Activated T-cell treated with anti-CD3 and anti-CD28 coated beads, Interleukin-2, amount 50 U/mL, for 4 hours (primary cell): ENCODE results near the gene NGLY1. TPM values are rescaled to one million over a fixed set of nuclear protein-coding genes. Genes with fewer than 3 reads are reported as not detected.
A peak's percentile ranks its signal among the peaks of the same experiment; 100 is the strongest.

Experiments
- ATAC-seq, 2 donors: fragments of 200-7000 bp; cut with Tn5 transposase; one replicate each; pipeline ENCODE4 v1.10.0; 2021
- DNase-seq: peaks from one replicate; pipeline ENCODE4 v3.0.0-alpha.2; 2020
- H3K27me3 Mint-ChIP-seq: one replicate; pipeline ENCODE4 v1.8.0; 2021; ENCODE audit warnings: low read depth, mixed read lengths
- H3K36me3 Mint-ChIP-seq: one replicate; pipeline ENCODE4 v1.8.0; 2022; ENCODE audit warnings: mixed read lengths; ENCODE audit not compliant: insufficient read depth
- H3K4me1 Mint-ChIP-seq: one replicate; pipeline ENCODE4 v1.8.0; 2021; ENCODE audit warnings: low read depth, mixed read lengths
- H3K4me3 Mint-ChIP-seq: one replicate; pipeline ENCODE4 v1.8.0; 2021; ENCODE audit warnings: mild to moderate bottlenecking, moderate library complexity, mixed read lengths
- H3K9me3 Mint-ChIP-seq: one replicate; pipeline ENCODE4 v1.8.0; 2021; ENCODE audit warnings: mixed read lengths
- total RNA-seq, 3 donors: library from RNA; stranded (reverse); gene quantifications; one replicate each; pipeline ENCODE4 v1.2.1, GENCODE V29; 2021

The NGLY1 gene
- total RNA-seq, 3 donors from 2014 or later: 43.4 to 48.7 (median 47.7) TPM

DNA sequence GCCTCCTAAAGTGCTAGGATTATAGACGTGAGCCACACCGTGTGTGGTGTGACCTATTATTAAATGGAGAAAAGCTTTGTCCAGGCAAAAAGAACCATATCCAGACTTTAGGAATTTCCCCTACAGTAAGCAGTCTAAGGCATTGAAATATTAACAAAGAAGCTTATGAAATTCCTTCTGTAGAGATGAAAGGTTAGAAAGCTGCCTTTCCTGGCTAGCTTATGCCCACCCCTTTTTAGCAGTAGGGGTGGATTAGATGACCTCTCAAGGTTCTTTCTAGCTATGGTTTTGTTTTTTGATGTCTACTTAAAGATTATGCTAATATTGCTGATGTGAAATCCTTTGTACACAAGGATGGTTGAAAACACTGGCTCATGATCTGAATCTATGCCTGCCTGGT, 20.6 kb upstream of the NGLY1 start:
- Mint-ChIP-seq H3K36me3 (peaks cover 1% of the 10 kb centered on the region), H3K4me3 (no peak overlapping the region), H3K4me1 (no peaks in the 10 kb centered on the region), H3K9me3 (no peaks in the 10 kb centered on the region), H3K27me3 (peaks cover 12% of the 10 kb centered on the region)
- DNase-seq (no peak), ATAC-seq (no peak)

DNA sequence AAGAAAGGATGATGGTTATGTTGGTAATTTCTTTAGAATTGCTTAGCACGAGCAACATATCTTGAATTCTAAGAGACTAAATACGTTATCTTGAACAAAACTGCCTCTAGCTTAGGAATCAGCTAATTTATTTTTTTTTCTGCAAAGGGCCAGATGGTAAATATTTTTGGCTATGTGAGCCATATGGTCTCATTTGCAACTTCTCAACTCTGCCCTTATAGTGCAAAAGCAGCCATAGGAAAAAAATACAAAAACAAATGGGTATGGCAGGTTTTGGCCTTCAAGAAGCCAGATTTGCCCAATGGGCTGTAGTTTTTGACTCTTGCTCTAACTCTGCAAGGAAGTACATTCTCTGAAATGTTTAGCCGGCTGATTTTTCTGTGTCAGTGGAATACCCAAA, 18.5 kb upstream of the NGLY1 start:
- H3K4me3 Mint-ChIP-seq: no peak overlapping the region
- DNase-seq: no peak
- H3K27me3 Mint-ChIP-seq: peaks cover 4% of the 10 kb centered on the region
- H3K36me3 Mint-ChIP-seq: peaks cover 1% of the 10 kb centered on the region
- H3K9me3 Mint-ChIP-seq: no peaks in the 10 kb centered on the region
- H3K4me1 Mint-ChIP-seq: no peaks in the 10 kb centered on the region
- no peak for ATAC-seq

DNA sequence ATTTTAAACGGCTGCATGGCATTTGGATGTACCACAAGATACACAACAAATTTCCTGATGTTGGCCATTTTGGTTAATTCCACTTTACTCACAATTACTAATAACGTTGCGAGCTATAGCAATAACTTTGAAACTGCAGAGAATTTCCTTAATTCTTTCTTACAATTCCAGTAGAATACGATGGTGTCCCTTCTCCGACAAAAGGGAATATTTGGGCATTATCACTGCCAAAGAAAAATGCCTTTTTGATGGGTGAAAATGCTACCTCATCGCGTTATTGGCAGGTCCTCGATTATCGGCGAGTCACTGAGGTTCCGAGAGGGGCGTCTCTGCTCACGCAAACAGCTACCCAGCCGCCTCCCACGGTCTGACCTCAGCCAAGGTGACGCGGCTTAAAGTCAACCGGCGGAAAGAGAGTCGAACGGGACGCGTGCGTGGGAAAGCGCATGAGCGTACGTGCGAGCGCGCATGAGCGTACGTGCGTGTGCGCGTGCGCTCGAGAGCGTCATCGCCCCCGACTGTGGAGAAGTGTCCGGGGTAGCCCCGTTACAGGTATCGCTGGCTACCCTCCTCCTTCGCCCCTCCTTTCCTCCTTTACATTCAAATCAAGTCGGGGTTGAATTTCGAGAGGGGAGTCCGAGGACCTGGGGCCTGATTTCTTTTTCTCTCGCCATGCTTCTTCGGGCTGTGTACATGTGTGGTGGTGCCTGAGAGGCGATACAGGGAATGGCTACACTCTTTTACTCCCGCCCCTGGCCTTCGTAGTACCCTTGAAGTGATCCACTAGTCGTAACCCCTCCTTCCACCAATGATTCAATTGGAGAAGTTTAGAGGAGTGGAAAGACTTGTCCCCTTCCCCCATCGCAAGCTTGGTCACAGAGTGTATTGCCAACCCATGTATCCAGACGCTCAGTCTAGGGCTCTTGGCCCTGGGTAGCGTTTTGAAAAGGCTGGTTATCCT, 6.6 kb upstream of the NGLY1 start, which contains the start of gene OXSM:
TSS of gene OXSM (plus strand) at position 495 of the 961 bp plus-strand sequence. CDS start 931 bp downstream, outside the sequence.
- Mint-ChIP-seq H3K4me1 (peaks cover 35% of the 10 kb centered on the region), H3K36me3 (peaks cover 6% of the 10 kb centered on the region), H3K9me3 (no peaks in the 10 kb centered on the region)

DNA sequence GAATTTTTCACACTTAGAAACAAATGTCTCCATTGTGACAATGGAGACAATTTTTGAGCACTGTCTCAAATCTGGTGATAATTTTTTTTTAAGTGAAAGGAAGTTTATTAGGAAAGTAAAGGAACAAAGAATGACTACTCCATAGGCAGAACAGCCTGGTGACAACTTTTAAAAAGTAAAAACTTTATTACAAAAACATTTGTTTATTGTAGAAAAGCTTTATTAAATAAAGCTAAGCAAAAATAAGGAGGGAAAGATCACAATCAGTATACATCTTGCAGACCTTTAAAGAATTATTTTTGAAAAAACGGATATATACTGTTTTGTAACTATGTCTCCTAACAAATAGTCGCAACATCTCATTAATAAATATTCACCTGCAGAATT, 6.0 kb upstream of the NGLY1 start:
- H3K27me3 Mint-ChIP-seq: no peaks in the 10 kb centered on the region
- H3K36me3 Mint-ChIP-seq: peaks cover 3% of the 10 kb centered on the region
- DNase-seq (no peak), ATAC-seq (no peak)
- no peaks in the 10 kb centered on the region for H3K9me3 Mint-ChIP-seq
- H3K4me3 Mint-ChIP-seq: peak overlapping the region; percentile 90
- H3K4me1 Mint-ChIP-seq: peaks cover 42% of the 10 kb centered on the region

More for the DNA sequence above, 6.6 kb upstream of the NGLY1 start, which contains the start of gene OXSM:
- no peaks in the 10 kb centered on the region for H3K27me3 Mint-ChIP-seq
- peak; percentile 91 for DNase-seq
- ATAC-seq: peak; percentile 92 to 96
- peak within 1 kb of the TSS; percentile 90 for H3K4me3 Mint-ChIP-seq

DNA sequence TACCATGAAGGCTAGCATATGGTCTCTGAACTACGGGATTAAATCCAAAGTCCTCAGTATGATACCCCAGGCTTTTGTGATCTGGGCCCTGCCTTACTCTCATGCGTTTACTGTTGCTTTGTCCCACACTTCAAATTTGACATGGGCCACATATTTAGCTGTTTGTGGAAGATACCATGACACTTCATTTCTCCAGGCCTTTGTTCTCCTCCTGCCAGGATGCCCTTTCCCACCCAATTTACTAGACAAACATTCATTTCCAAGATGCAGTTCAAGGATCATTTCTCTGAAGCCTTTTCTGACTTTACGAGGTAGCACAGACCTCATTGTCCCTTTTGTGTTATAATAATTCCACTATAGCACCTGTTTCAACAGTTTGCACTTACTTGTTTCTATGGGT, 4.4 kb upstream of the NGLY1 start:
- Mint-ChIP-seq H3K27me3 (no peaks in the 10 kb centered on the region), H3K4me1 (peaks cover 43% of the 10 kb centered on the region), H3K36me3 (no peaks in the 10 kb centered on the region), H3K4me3 (no peak overlapping the region), H3K9me3 (no peaks in the 10 kb centered on the region)
- DNase-seq (no peak), ATAC-seq (no peak)

DNA sequence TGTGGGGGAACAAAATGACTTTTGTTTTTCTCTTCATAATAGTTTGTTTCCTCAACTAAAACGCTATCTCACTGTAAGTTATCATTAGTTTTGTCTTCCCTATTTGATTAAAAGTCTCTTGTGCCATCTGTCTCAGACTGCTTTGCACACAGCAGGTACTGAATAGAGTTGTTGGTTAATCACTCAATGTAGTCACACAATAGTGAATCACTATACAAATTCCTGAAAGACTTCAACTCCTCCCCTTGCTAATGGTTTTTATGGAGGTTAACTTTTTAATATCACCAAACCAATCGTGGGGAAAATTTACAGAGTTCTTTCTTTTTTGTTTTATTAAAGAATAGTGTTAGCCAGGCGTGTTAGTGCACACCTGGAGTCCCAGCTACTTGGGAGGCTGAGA, 2.6 kb upstream of the NGLY1 start:
- Mint-ChIP-seq H3K4me1 (peaks cover 45% of the 10 kb centered on the region), H3K27me3 (no peaks in the 10 kb centered on the region), H3K9me3 (no peaks in the 10 kb centered on the region), H3K36me3 (no peaks in the 10 kb centered on the region), H3K4me3 (no peak overlapping the region)
- no peak for DNase-seq
- ATAC-seq: no peak

DNA sequence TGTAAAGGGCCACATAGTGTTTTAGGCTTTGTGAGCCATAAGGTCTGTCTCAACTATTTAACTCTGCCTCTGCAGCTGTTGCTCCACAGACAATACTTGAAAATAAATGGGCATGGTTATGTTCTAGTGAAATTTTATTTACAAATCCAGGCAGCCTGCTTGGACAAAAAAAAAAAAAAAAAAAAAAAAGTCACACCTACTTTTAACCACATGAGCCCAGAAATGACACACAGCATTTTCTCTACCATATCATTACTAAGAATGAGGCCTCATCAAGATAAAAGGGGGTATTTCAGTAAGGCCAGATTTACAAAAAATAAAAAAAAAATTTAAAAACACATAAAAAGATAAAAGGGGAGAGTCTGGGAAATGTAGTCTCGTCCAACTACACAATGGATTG, 1.7 kb upstream of the NGLY1 start:
- DNase-seq: no peak

DNA sequence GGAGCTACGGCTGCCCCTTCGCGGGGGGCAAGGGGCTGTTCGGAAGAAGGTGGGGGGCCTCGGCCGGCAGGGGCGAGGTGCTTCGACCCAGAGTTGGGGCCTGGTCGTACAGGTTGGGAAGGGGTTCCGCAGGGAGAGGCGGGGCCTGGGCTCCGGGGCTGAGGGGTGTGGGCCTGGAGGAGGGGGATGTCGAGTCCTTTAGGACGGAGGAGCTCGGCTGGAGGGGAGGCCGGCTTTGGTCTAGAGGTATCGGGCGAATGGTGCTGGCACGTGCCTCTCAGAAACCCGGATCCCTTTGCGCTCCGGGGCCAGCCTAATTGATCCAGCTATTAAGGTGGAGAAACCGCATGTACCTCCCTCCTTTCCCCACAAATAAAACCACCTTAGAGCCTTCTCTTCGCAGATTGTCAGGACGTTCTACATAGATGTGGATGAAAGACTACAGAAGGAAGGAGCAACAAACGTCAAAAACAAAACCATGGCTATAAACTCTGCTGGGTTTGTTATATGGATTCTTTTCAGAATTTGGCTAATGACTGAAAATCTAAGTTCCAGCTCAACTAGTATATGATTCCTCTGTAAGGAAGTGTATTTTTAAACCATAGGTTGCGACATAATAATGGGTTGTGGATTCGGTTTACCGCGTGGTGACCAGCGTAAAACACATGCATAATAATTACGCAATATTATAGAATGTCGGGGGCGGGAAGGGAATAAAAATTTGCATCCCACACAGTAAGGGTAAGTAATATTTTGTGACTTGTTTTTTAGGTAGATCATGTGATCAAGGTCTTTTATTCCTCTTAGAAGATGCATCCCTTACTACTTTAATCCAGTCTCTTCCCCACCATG, 644 bp upstream of the NGLY1 start:
- Mint-ChIP-seq H3K9me3 (no peaks in the 10 kb centered on the region), H3K36me3 (no peaks in the 10 kb centered on the region), H3K4me3 (peak overlapping the region; percentile 82), H3K27me3 (no peaks in the 10 kb centered on the region), H3K4me1 (peaks cover 44% of the 10 kb centered on the region)
- peak; percentile 37 to 44 for ATAC-seq
- DNase-seq: no peak

More for the DNA sequence above, 1.7 kb upstream of the NGLY1 start:
- Mint-ChIP-seq H3K9me3 (no peaks in the 10 kb centered on the region), H3K4me1 (peaks cover 48% of the 10 kb centered on the region), H3K27me3 (no peaks in the 10 kb centered on the region), H3K4me3 (no peak overlapping the region), H3K36me3 (no peaks in the 10 kb centered on the region)
- ATAC-seq: no peak

DNA sequence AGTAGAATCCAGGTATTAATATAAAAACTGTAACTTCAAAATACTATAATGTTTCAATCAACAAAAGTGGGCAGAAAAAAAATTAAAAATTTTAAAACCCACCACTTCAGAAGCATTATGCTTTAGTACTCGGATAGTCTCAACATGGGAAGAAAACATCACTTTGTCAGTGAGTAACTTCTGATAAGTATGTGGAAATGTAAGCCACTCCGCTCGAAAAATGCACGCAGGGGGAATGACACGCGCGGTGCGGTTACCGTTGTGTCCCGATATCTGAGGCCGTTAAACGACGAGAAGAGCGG, 656 bp downstream of the NGLY1 start:
- peak overlapping the region; percentile 87 for H3K4me3 Mint-ChIP-seq
- ATAC-seq (no peak), DNase-seq (no peak)
- no peaks in the 10 kb centered on the region for H3K27me3 Mint-ChIP-seq
- H3K9me3 Mint-ChIP-seq: no peaks in the 10 kb centered on the region
- peaks cover 8% of the 10 kb centered on the region for H3K36me3 Mint-ChIP-seq
- H3K4me1 Mint-ChIP-seq: peaks cover 42% of the 10 kb centered on the region

DNA sequence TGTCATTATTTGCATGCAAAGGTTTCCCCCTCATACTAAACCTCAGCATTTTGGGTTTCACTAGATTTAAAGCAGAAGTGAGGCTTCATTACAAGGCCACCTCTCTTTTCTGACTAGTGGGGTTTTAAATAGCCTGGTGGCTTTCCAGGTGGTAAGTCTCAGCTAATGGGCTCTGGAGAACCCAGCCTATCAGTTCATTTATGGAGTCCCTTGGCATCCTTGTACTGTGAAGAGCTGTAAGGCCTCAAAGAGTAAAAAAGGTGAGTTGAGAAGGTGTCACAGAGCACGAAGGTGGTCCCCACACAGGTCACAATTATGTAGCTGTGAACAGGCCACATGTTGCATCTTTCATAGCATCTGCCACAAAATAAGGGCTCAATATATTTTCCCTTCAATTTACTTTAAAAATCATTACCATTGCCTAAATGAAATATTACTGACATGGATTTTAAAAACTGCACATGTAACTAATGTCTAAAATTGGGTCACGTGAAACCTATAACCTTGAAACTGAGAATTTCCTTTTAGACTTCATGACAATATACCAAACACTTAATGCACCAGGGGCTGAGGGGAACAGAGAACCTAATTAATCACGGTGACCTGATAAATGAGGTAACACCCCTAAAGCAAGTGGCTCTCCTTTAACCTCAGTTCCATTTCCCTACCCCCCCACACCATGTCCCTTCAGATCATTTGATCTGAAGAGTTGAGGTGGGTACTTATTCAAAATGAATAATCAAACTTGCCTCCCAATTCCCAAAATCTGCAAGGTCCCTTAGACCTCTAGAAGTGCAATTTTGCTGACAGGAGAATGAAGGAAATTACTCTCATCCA, 1.3 kb downstream of the NGLY1 start:
- Mint-ChIP-seq H3K4me3 (peak overlapping the region; percentile 87), H3K9me3 (no peaks in the 10 kb centered on the region), H3K4me1 (peaks cover 45% of the 10 kb centered on the region), H3K27me3 (no peaks in the 10 kb centered on the region), H3K36me3 (peaks cover 12% of the 10 kb centered on the region)
- DNase-seq (no peak), ATAC-seq (no peak)

DNA sequence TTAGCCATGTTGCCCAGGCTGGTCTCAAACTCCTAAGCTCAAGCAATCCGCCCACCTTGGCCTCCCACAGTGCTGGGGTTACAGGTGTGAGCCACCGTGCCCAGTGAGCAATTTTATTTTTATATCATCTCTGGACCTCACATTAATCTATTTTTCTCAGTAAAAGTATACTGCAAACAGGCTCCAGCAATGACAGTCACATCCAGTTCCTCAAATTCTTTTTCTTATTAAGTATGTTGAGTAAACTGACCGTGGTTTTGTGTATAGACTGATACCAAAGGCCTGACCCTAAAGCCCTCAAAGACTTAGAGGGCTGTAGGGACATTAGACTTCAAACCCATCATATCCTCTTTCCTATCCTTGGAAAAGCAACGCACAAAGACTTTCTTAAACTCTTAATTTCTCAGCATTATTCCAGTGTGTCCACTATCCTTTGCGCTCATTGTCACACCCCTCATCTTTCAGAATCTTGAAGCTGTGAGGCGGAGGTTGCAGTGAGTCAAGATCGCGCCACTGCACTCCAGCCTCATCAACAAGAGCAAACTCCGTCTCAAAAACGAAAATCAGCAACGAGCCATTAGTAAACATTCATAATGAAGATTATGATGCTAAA, 2.0 kb downstream of the NGLY1 start:
- Mint-ChIP-seq H3K36me3 (peaks cover 19% of the 10 kb centered on the region), H3K27me3 (no peaks in the 10 kb centered on the region), H3K4me3 (peak overlapping the region; percentile 87), H3K4me1 (peaks cover 51% of the 10 kb centered on the region), H3K9me3 (no peaks in the 10 kb centered on the region)
- ATAC-seq (no peak), DNase-seq (no peak)

DNA sequence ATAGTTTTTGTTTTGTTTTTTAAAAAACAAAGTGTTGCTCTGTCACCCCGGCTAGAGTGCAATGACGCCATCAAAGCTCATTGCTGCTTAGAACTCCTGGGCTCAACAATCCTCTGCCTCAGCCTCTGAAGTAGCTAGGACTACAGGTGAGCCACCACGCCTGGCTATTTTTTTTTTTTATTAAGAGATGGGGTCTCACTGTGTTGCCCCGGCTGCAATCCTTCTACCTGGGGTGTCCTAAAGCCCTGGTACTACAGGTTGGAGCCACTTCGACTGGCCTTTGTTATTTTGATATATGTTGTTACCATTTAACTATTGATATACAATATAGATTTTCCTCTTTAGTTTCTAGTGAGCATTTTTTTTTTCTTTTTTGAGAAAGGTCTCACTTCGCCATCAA, 2.6 kb downstream of the NGLY1 start:
- ATAC-seq (no peak), DNase-seq (no peak)
- Mint-ChIP-seq H3K4me1 (peaks cover 53% of the 10 kb centered on the region), H3K4me3 (no peak overlapping the region), H3K9me3 (no peaks in the 10 kb centered on the region), H3K27me3 (no peaks in the 10 kb centered on the region), H3K36me3 (peaks cover 21% of the 10 kb centered on the region)

DNA sequence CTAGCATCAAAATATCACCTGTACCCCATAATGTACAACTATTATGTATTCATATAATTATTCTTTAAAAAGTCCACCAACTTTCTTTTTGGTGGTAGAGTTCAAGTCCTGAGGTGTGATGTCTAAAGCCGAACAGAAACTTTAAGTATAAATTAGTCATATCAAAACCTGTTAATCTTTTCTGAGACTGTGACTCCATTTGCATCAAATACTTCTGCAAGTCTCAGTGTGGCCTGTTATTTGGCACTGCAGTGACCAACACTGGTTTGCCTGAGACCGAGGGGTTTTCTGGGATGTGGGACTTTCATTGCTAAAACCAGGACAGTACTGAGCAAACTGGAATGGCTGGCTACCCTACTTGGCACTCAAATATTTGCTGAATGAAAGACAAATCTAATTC, 7.3 kb downstream of the NGLY1 start:
- Mint-ChIP-seq H3K9me3 (peaks cover 2% of the 10 kb centered on the region), H3K4me3 (no peak overlapping the region), H3K4me1 (peaks cover 34% of the 10 kb centered on the region), H3K27me3 (no peaks in the 10 kb centered on the region), H3K36me3 (peaks cover 45% of the 10 kb centered on the region)
- DNase-seq (no peak), ATAC-seq (no peak)
